ENCODE data around the gene LAMB3. TPM values are rescaled to one million over a fixed set of nuclear protein-coding genes. Genes with fewer than 3 reads are reported as not detected.

Gene LAMB3
- total RNA-seq, 1 donor from 2014 or later, result 2.6 TPM

- Mint-ChIP-seq H3K36me3 (ENCODE audit: unreplicated experiment) (no peaks in the 10 kb centered on the region), H3K27ac (ENCODE audit: unreplicated experiment) (no peak overlapping the region), H3K9me3 (ENCODE audit: unreplicated experiment) (no peaks in the 10 kb centered on the region)
Observed at GRCh38 chr1:209589863-209590262, 62.4 kb downstream of the LAMB3 start.

GRCh38 chr1:209589440-209589839, 62.8 kb downstream of the LAMB3 start:
- no peaks in the 10 kb centered on the region for H3K36me3 Mint-ChIP-seq (ENCODE audit: unreplicated experiment)
- no peak overlapping the region for H3K4me3 Mint-ChIP-seq (ENCODE audit: unreplicated experiment)
- H3K4me1 Mint-ChIP-seq (ENCODE audit: unreplicated experiment), result no peaks in the 10 kb centered on the region
- DNase-seq (ENCODE audit: extremely low spot score, unreplicated experiment), result no peak
- H3K27me3 Mint-ChIP-seq (ENCODE audit: unreplicated experiment), result peaks cover 37% of the 10 kb centered on the region
- H3K27ac Mint-ChIP-seq (ENCODE audit: unreplicated experiment), result no peak overlapping the region
- H3K9me3 Mint-ChIP-seq (ENCODE audit: unreplicated experiment), result no peaks in the 10 kb centered on the region
- no peak for TF ChIP-seq CTCF (IDR thresholded peaks at IDR 0.05)

More at GRCh38 chr1:209589863-209590262, 62.4 kb downstream of the LAMB3 start:
- no peak for DNase-seq (ENCODE audit: extremely low spot score, unreplicated experiment)
- Mint-ChIP-seq H3K27me3 (ENCODE audit: unreplicated experiment) (peaks cover 39% of the 10 kb centered on the region), H3K4me3 (ENCODE audit: unreplicated experiment) (no peak overlapping the region), H3K4me1 (ENCODE audit: unreplicated experiment) (no peaks in the 10 kb centered on the region)
- TF ChIP-seq CTCF (IDR thresholded peaks at IDR 0.05), result no peak

- Mint-ChIP-seq H3K4me1 (ENCODE audit: unreplicated experiment) (no peaks in the 10 kb centered on the region), H3K27ac (ENCODE audit: unreplicated experiment) (no peak overlapping the region), H3K4me3 (ENCODE audit: unreplicated experiment) (no peak overlapping the region), H3K36me3 (ENCODE audit: unreplicated experiment) (no peaks in the 10 kb centered on the region), H3K9me3 (ENCODE audit: unreplicated experiment) (no peaks in the 10 kb centered on the region), H3K27me3 (ENCODE audit: unreplicated experiment) (peaks cover 22% of the 10 kb centered on the region)
- DNase-seq (ENCODE audit: extremely low spot score, unreplicated experiment), result no peak
- TF ChIP-seq CTCF (IDR thresholded peaks at IDR 0.05), result no peak
Observed at GRCh38 chr1:209587789-209588188, 64.4 kb downstream of the LAMB3 start.

- Mint-ChIP-seq H3K27ac (ENCODE audit: unreplicated experiment) (no peak overlapping the region), H3K36me3 (ENCODE audit: unreplicated experiment) (no peaks in the 10 kb centered on the region), H3K4me3 (ENCODE audit: unreplicated experiment) (no peak overlapping the region), H3K27me3 (ENCODE audit: unreplicated experiment) (peaks cover 17% of the 10 kb centered on the region), H3K9me3 (ENCODE audit: unreplicated experiment) (no peaks in the 10 kb centered on the region), H3K4me1 (ENCODE audit: unreplicated experiment) (no peaks in the 10 kb centered on the region)
- TF ChIP-seq CTCF (IDR thresholded peaks at IDR 0.05), result no peak
- DNase-seq (ENCODE audit: extremely low spot score, unreplicated experiment), result no peak
Observed at GRCh38 chr1:209586221-209586740, 65.9 kb downstream of the LAMB3 start.

- TF ChIP-seq CTCF (IDR thresholded peaks at IDR 0.05), result no peak
- H3K4me3 Mint-ChIP-seq (ENCODE audit: unreplicated experiment), result no peak overlapping the region
Observed at GRCh38 chr1:209585672-209586071, 66.6 kb downstream of the LAMB3 start.

More at GRCh38 chr1:209585672-209586071, 66.6 kb downstream of the LAMB3 start:
- Mint-ChIP-seq H3K4me1 (ENCODE audit: unreplicated experiment) (no peaks in the 10 kb centered on the region), H3K27me3 (ENCODE audit: unreplicated experiment) (peaks cover 15% of the 10 kb centered on the region), H3K27ac (ENCODE audit: unreplicated experiment) (no peak overlapping the region), H3K9me3 (ENCODE audit: unreplicated experiment) (no peaks in the 10 kb centered on the region), H3K36me3 (ENCODE audit: unreplicated experiment) (no peaks in the 10 kb centered on the region)
- DNase-seq (ENCODE audit: extremely low spot score, unreplicated experiment), result no peak
